Testis (tissue), 2 donors: ENCODE data around the gene CD109.

Source experiments
- CTCF ChIP-seq, 3 experiments: fragments of 450-650 bp in 2 of 3; fragments of 200-600 bp in 1 of 3; sonication (generic) in 1 of 3; IDR thresholded peaks; one replicate each; pipeline ENCODE4 v1.5.1; 2016 to 2019; ENCODE audit warnings: antibody characterized with exemption in 3 of 3, mild to moderate bottlenecking in 2 of 3, moderate library complexity in 1 of 3
- POLR2A ChIP-seq: fragments of 450-650 bp; IDR thresholded peaks from one replicate; pipeline ENCODE4 v1.6.1; 2017; ENCODE audit warnings: antibody characterized with exemption, mild to moderate bottlenecking, moderate library complexity

DNA sequence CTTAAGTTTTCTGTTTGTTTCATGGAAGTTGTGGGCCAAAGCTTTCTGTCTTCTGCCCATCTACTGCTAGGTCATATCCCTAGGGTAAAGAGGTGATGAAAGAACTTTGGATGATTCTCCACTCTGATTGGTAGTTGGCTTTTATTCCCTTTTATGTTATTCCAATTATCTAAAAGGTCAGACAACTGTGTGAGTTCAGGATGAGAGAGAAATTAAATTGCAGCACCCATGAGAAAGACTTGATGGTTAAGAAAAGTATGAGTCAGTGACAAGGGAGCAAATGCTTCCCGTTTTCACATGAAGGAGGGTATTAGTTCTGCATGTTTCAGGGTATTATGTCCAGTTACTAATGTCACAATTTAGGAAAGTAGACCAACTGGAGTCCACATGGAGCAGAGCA, 136.3 kb downstream of the CD109 start:
- TF ChIP-seq CTCF (IDR thresholded peaks at IDR 0.05) (no peak), POLR2A (no peak)
